Calu3 (cell line): Measurements from ENCODE around the gene THBS2. TPM values are rescaled to one million over a fixed set of nuclear protein-coding genes. Genes with fewer than 3 reads are reported as not detected.

Experiments
- BruUV-seq: library from RNA; stranded (reverse); fragments of 400-500 nt; replicated peaks from 2 replicates; lab custom pipeline; 2021; lab: Mats Ljungman, UMichigan
- CTCF ChIA-PET: fragments of 300-600 bp; sonication (Branson Sonifier 250); formaldehyde crosslinking; loops from one replicate; lab custom pipeline; 2022; ENCODE audit warnings: antibody characterized with exemption; lab: Charles Lee
- DNase-seq: peaks from one replicate; pipeline ENCODE4 v3.0.0; 2022
- H3K27ac Mint-ChIP-seq: one replicate; pipeline ENCODE4 v1.8.0; 2022; ENCODE audit warnings: mixed read lengths; ENCODE audit not compliant: unreplicated experiment
- H3K27me3 Mint-ChIP-seq: one replicate; pipeline ENCODE4 v1.8.0; 2022; ENCODE audit warnings: mixed read lengths; ENCODE audit not compliant: unreplicated experiment
- H3K36me3 Mint-ChIP-seq: one replicate; pipeline ENCODE4 v1.8.0; 2022; ENCODE audit warnings: mild to moderate bottlenecking, moderate library complexity, mixed read lengths; ENCODE audit not compliant: insufficient read depth, unreplicated experiment
- H3K4me1 Mint-ChIP-seq: one replicate; pipeline ENCODE4 v1.8.0; 2022; ENCODE audit warnings: mild to moderate bottlenecking, low read depth, mixed read lengths; ENCODE audit not compliant: unreplicated experiment
- H3K4me3 Mint-ChIP-seq: one replicate; pipeline ENCODE4 v1.8.0; 2022; ENCODE audit warnings: mild to moderate bottlenecking, low read depth, moderate library complexity, mixed read lengths; ENCODE audit not compliant: unreplicated experiment
- H3K9me3 Mint-ChIP-seq: one replicate; pipeline ENCODE4 v1.8.0; 2022; ENCODE audit warnings: low read depth, mixed read lengths; ENCODE audit not compliant: unreplicated experiment
- CTCF ChIP-seq: fragments of 200-600 bp; IDR thresholded peaks from one replicate; pipeline ENCODE4 v1.8.0; 2022; ENCODE audit warnings: antibody characterized with exemption; ENCODE audit not compliant: unreplicated experiment
- intact Hi-C: fragments of 100-400 bp; cut with micrococcal nuclease; formaldehyde crosslinking; loops from one replicate; pipeline ENCODE4 v1.10.0; 2022; ENCODE audit not compliant: unreplicated experiment
- total RNA-seq: library from RNA; stranded (reverse); gene quantifications from 2 replicates; pipeline ENCODE4 v1.2.3, GENCODE V29; 2022

The THBS2 gene
- total RNA-seq, 1 experiment from 2014 or later: not detected

DNA sequence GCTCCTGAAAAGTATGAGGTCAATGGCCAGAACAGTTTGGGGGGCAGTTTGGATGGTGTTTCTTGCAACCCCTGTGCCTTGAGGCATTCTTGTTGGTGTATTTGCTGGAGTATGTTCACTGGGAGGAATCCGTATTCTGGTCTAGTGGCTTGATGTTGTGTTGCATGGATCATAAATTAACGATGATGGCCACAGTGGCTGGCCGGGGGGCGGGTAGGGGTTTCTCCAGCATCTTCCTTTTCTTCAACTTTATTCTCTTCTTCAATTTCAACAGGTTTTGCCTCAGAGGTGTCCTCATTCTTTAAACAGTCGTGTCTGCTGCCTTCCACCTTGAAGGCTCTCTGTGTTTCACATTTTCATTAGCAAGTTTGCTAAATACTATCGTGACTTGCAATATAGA lies 43.0 kb upstream of the THBS2 start:
- DNase-seq: no peak
- CTCF ChIA-PET: no interaction called here
- Mint-ChIP-seq H3K4me1 (peaks cover 22% of the 10 kb centered on the region), H3K27ac (no peak overlapping the region), H3K4me3 (no peak overlapping the region), H3K9me3 (peaks cover 9% of the 10 kb centered on the region), H3K36me3 (peaks cover 20% of the 10 kb centered on the region), H3K27me3 (no peaks in the 10 kb centered on the region)
- intact Hi-C loops: loop anchor here (10.0 kb wide), 1 partner anchor 158 kb away; no protein-coding TSS in a partner anchor
- TF ChIP-seq CTCF: no peak
- BruUV-seq: no TSS peak

DNA sequence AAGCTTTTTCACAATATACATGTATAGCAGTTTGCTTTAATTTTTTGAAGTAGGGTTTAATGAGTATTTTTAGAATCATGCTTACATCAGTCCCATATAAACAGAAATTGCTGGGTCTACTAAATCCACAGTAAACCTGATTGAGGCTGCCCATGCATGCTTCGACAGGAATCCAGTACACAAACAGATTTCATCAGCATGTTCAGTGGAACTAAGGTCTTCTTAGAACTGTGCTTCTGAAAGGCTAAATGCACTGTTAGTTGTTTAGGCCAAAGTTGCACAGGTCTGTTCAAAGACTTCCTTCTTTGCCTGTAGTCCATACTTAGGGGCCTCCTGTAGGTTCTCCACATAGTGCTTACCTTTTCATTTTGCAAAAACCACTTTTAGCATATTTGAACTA lies 42.5 kb upstream of the THBS2 start:
- TF ChIP-seq CTCF: no peak
- no peaks in the 10 kb centered on the region for H3K27me3 Mint-ChIP-seq
- CTCF ChIA-PET: no interaction called here
- peaks cover 26% of the 10 kb centered on the region for H3K4me1 Mint-ChIP-seq
- H3K36me3 Mint-ChIP-seq: peaks cover 24% of the 10 kb centered on the region
- no peak overlapping the region for H3K4me3 Mint-ChIP-seq
- intact Hi-C loops: loop anchor here (10.0 kb wide), 1 partner anchor 159 kb away; no protein-coding TSS in a partner anchor
- no TSS peak for BruUV-seq
- no peak for DNase-seq
- peaks cover 9% of the 10 kb centered on the region for H3K9me3 Mint-ChIP-seq
- H3K27ac Mint-ChIP-seq: no peak overlapping the region

DNA sequence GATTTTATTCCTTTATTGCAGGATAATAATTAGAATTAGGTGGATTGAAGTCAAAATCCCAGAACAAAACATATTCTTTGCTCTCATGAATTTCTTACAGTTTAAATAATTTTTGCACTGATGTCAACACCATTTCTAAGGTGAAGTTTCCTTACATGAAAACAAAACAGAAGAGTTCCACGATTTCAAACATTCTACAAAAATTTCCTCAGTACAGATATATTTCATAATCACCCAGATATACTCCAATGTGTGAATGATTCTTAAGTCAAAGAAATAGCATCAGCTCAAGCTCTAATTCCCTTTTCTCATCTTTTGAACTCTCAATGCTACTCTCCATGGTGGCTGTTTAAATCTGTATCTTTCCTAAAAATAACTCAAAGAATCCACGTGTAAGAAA lies 39.5 kb upstream of the THBS2 start:
- Mint-ChIP-seq H3K27ac (peak overlapping the region; percentile 95), H3K27me3 (no peaks in the 10 kb centered on the region), H3K4me3 (no peak overlapping the region), H3K36me3 (peaks cover 34% of the 10 kb centered on the region), H3K9me3 (peaks cover 11% of the 10 kb centered on the region), H3K4me1 (peaks cover 46% of the 10 kb centered on the region)
- no peak for TF ChIP-seq CTCF
- no TSS peak for BruUV-seq
- intact Hi-C loops: loop anchor here (5.0 to 10.0 kb wide), 2 partner anchors 81 to 162 kb away; no protein-coding TSS in a partner anchor
- no peak for DNase-seq
- CTCF ChIA-PET: no interaction called here

DNA sequence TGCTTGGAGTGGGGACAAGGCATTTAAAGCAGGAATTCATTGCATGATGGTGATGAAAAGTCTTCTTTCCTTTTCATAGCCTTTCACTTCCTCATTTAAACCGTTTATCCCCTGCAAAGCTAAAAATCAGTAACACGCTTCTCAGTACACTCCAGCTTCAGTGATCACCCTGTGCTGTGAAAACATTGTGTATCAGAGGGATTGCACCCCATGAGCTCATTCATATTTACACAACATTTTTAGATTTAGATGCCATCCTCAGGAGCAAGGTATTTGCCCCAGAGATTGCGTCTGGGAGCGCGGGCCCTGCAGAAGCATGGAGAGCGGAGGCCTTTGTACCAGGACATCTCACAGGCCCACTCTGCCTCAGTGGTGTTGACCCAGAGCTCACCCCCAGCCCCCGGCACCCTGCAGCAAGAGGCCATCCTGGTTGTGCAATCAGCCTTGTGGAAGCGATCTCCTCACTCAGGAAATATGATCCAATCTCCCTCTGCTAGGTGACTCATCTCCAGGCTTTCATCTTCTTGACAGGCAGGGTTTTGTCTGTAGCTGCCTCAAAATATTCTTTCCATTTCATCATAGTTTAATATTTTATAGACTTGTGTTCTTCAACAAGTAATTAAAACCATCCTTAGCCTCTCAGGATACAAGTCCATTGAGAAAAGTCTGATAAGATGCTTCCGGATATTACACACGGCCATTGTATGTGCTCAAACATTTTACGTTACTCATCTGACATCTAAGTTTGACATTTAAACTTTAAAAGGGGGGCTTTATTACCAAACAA lies 38.9 kb upstream of the THBS2 start:
- H3K9me3 Mint-ChIP-seq: peaks cover 11% of the 10 kb centered on the region
- DNase-seq: peak; percentile 63
- TF ChIP-seq CTCF: no peak
- intact Hi-C loops: loop anchor here (5.0 to 10.0 kb wide), 2 partner anchors 80 to 162 kb away; no protein-coding TSS in a partner anchor
- peak overlapping the region; percentile 95 for H3K27ac Mint-ChIP-seq
- no peaks in the 10 kb centered on the region for H3K27me3 Mint-ChIP-seq
- peak overlapping the region; percentile 51 for H3K4me3 Mint-ChIP-seq
- H3K36me3 Mint-ChIP-seq: peaks cover 34% of the 10 kb centered on the region
- H3K4me1 Mint-ChIP-seq: peaks cover 46% of the 10 kb centered on the region
- CTCF ChIA-PET: interaction anchor here (0.6 kb wide), 1 partner anchor 24 kb away, joined by 3 read pairs; no protein-coding TSS in a partner anchor
- no TSS peak for BruUV-seq
